Measurements from ENCODE around the gene CCSER1.

DNA sequence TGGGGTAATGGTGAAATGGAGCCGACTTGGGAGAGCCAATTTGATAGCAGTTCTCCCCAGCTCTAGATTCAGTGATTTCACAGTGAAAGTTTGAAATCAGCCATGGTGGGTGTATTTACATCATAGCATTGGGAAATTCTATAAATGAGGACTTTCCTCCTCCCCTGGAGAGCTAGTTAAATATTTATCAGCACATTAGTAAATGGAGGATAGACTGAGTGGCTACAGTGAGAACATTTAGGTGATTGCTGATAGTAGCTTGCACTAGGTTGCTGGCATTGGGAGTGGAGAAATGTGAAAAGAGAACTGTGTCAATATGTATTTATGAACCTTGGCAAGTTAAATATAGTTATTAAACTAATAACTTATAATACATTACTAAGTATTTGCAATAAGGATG lies 347.3 kb downstream of the CCSER1 start:
- no peak for TF ChIP-seq CTCF (IDR thresholded peaks at IDR 0.05; ENCODE audit: low read length)
- TF ChIP-seq EZH2 (IDR thresholded peaks at IDR 0.05; ENCODE audit: borderline replicate concordance, low read length) = no peak

Measured in OCI-LY1 (cell line).